ENCODE measurements around the gene STK24.

DNA sequence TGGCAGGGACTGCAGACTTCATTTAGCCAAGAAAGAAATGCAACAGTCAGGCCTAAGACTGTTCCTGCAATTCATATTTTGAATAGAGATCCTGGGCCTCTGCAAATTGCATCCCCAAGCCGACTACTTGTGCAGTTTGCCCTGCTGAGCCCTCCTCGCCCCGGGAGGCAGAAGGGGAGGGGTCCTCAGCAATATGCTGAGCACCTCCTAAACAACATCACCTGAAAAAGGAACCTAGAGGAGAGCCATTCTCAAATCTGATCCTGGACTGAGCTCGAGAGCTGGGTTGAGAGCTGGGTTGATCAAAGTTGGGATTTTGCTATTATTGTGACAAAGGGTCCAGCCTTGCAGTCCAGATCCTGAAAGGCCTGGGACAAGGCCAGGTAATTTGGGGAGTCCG lies 129.8 kb downstream of the STK24 start:
- no peak for TF ChIP-seq POLR2AphosphoS5 (IDR thresholded peaks at IDR 0.05)
- TF ChIP-seq, protein P1, sequence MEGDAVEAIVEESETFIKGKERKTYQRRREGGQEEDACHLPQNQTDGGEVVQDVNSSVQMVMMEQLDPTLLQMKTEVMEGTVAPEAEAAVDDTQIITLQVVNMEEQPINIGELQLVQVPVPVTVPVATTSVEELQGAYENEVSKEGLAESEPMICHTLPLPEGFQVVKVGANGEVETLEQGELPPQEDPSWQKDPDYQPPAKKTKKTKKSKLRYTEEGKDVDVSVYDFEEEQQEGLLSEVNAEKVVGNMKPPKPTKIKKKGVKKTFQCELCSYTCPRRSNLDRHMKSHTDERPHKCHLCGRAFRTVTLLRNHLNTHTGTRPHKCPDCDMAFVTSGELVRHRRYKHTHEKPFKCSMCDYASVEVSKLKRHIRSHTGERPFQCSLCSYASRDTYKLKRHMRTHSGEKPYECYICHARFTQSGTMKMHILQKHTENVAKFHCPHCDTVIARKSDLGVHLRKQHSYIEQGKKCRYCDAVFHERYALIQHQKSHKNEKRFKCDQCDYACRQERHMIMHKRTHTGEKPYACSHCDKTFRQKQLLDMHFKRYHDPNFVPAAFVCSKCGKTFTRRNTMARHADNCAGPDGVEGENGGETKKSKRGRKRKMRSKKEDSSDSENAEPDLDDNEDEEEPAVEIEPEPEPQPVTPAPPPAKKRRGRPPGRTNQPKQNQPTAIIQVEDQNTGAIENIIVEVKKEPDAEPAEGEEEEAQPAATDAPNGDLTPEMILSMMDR (IDR thresholded peaks at IDR 0.05), result no peak

Data from breast epithelium (tissue), 3 donors.